IPS-NIHi11 (cell line): ENCODE results near the gene NF1.
"Not testable (repeated sequence)": the region's sequence is repeated elsewhere in the genome, so short reads cannot be mapped to it uniquely, and the experiment has no call there.

Experiments used
- DNase-seq: peaks from one replicate; pipeline ENCODE4 v3.0.0; 2012; ENCODE audit warnings: mixed read lengths, low spot score

Gene NF1, protein sequence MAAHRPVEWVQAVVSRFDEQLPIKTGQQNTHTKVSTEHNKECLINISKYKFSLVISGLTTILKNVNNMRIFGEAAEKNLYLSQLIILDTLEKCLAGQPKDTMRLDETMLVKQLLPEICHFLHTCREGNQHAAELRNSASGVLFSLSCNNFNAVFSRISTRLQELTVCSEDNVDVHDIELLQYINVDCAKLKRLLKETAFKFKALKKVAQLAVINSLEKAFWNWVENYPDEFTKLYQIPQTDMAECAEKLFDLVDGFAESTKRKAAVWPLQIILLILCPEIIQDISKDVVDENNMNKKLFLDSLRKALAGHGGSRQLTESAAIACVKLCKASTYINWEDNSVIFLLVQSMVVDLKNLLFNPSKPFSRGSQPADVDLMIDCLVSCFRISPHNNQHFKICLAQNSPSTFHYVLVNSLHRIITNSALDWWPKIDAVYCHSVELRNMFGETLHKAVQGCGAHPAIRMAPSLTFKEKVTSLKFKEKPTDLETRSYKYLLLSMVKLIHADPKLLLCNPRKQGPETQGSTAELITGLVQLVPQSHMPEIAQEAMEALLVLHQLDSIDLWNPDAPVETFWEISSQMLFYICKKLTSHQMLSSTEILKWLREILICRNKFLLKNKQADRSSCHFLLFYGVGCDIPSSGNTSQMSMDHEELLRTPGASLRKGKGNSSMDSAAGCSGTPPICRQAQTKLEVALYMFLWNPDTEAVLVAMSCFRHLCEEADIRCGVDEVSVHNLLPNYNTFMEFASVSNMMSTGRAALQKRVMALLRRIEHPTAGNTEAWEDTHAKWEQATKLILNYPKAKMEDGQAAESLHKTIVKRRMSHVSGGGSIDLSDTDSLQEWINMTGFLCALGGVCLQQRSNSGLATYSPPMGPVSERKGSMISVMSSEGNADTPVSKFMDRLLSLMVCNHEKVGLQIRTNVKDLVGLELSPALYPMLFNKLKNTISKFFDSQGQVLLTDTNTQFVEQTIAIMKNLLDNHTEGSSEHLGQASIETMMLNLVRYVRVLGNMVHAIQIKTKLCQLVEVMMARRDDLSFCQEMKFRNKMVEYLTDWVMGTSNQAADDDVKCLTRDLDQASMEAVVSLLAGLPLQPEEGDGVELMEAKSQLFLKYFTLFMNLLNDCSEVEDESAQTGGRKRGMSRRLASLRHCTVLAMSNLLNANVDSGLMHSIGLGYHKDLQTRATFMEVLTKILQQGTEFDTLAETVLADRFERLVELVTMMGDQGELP (N-terminal part only)

GRCh38 chr17:31094600-31095235 is at the start of gene NF1:
TSS of gene NF1 (plus strand) at chr17:31094977. CDS start at chr17:31095310, 333 bp downstream.
- DNase-seq, result peak; percentile 97

GRCh38 chr17:31046856-31047425 is 47.8 kb upstream of the NF1 start:
- not testable (repeated sequence) for DNase-seq

DNA sequence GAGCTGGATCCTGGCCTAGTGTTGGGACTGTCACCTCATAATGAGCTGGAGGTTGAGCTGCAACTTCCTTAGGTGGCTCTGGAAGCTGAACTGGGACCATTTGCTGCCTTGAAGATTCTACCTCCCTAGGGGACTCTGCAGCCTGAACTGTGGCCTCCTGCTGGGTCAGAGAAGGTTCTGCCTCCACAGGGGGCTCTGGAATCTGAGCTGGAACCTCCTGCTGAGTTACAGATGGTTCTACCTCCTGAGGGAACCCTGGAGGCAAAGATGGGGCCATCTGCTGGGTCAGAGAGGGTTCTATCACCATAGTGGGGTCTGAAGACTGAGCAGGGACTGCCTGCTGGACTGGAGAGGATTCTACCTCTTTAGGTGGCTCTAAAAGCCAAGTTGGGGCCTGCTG is 46.6 kb upstream of the NF1 start:
- no peak for DNase-seq

- no peak for DNase-seq
These were observed 46.0 kb upstream of the NF1 start for GRCh38 chr17:31048780-31049179.

DNA sequence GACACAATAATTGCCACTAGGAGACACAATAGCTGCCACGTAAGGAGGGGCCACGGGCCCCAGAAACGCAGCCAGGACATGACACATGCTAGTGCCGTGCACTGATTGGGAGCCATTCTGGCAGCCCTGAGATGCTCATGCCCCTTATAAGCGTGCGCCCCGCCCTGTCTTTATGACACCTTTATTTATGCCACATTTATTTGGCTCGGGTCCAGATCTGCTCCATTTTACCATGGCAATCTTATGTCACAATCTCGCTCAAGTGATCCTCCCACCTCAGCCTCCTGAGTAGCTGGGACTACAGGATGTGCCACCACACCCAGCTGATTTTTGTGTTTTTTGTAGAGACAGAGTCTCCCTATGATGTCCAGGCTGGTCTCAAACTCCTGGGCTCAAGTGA is 43.8 kb upstream of the NF1 start:
- DNase-seq, result no peak

- no peak for DNase-seq
These were observed 43.3 kb upstream of the NF1 start for GRCh38 chr17:31051506-31051905.

GRCh38 chr17:31052187-31052889 is 42.4 kb upstream of the NF1 start:
- DNase-seq, result no peak

- no peak for DNase-seq
These were observed 41.7 kb upstream of the NF1 start for GRCh38 chr17:31053071-31053470.

DNA sequence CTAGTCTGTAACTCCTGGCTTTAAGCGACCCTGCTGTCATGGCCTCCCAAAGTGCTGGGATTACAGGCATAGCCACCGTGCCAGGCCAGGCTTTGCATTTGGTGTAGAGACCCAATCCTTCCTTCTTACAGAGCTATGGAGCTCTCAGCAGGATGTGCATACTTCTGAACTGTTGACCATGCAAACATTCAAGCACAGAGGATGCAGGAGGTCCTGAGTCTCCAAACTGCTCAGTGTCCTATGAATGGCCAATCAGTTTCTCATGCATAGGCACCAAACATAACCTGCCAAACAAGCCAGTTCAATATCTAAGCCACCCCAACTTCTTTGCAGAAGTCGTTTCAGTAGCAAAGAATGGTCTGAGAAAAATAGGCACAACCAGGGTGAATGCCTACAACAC is 40.0 kb upstream of the NF1 start:
- DNase-seq, result no peak

GRCh38 chr17:31058976-31059375 is 35.8 kb upstream of the NF1 start:
- DNase-seq, result no peak

- DNase-seq, result no peak
These were observed 33.8 kb upstream of the NF1 start for GRCh38 chr17:31060791-31061550.

GRCh38 chr17:31061678-31062077 is 33.1 kb upstream of the NF1 start:
- DNase-seq, result peak; percentile 56

GRCh38 chr17:31062346-31062745 is 32.4 kb upstream of the NF1 start:
- no peak for DNase-seq

- no peak for DNase-seq
These were observed 30.1 kb upstream of the NF1 start for GRCh38 chr17:31064707-31065106.

DNA sequence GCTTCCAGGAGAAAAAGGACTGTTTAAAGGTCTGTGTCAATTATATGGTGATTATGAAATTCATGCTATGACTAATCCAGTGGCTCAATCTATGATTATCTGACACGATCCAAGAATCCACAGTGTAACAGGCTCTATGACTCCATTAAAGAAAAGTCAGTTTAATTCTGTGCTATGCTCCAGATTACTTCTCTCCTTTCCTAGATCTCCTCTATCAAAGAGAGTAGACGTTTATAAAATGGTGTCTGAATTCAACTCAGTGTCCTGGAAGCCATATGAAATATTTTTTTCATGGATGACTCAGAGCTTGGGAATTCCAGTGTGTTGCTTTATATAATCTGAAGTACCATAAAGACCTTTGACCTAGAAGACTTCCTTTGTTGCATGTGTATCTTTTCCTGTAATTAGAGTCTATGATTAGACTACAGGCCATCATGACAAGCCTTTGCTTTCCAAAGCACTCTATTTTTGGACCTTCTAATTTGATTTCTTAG is 27.0 kb upstream of the NF1 start:
- no peak for DNase-seq

- DNase-seq, result peak; percentile 69
These were observed 26.5 kb upstream of the NF1 start for GRCh38 chr17:31068291-31068690.

DNA sequence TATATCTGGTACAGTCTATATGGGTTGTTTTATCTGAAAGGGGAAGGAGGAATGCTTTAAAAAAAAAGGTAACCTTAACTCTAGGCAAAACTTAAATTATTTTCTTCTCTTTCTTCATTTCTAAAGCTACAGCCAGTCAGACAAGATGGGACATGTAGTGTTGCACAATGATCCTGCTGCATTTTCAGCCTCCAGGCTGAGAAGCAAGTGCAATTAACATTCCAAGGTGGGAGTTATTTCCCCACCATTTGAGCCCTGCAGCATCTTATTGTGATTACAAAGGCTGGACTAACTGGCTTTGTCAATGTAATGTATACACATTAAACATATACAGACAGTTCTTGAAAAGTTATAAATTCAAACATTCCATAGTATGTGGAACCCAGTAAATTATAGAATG is 22.6 kb upstream of the NF1 start:
- no peak for DNase-seq

GRCh38 chr17:31073411-31073810 is 21.4 kb upstream of the NF1 start:
- no peak for DNase-seq

DNA sequence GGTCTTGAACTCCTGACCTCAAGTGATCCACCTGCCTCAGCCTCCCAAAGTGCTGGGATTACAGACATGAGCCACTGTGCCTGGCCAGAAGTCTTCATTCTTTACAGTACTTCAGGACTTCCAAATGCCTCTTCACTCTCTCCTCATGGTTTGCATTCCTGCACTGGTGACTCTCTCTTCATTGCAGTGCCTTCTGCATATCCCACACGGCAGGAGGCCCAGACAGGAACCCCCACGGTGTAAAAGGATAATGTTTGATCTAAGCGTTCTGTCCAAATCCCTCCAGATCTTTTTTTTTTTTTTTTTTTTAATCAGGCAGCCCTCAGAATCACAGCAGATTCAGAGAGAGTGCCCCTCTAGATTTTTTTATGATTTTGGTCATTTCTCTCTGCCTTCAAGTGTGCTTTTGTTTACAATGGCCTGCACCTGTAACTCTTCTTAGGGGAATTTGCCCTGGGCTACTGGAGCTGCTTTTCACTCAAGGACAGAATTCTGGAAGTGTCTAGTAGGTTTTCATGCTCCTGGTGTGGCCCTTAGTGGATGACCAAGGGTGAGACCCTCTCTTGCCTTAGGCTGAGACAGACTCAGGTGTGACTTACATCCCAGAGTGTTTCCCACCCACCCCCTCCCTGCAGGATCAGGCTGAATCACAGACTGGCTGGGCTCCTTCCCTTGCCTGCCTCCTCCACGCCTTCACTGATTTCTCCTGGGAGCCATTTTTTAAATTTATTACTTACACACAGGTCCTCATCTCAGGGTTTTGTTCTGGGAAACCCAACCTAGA is 19.8 kb upstream of the NF1 start:
- peak; percentile 53 for DNase-seq
